Measurements from ENCODE around the gene MAML2. TPM values are rescaled to one million over a fixed set of nuclear protein-coding genes. Genes with fewer than 3 reads are reported as not detected.

Gene MAML2
- total and polyA plus RNA-seq, 2 of the 13 experiments (the other 11 are each of a cell fraction or from before 2014, with no cell fraction given) = 2.3 to 25.9 TPM

DNA sequence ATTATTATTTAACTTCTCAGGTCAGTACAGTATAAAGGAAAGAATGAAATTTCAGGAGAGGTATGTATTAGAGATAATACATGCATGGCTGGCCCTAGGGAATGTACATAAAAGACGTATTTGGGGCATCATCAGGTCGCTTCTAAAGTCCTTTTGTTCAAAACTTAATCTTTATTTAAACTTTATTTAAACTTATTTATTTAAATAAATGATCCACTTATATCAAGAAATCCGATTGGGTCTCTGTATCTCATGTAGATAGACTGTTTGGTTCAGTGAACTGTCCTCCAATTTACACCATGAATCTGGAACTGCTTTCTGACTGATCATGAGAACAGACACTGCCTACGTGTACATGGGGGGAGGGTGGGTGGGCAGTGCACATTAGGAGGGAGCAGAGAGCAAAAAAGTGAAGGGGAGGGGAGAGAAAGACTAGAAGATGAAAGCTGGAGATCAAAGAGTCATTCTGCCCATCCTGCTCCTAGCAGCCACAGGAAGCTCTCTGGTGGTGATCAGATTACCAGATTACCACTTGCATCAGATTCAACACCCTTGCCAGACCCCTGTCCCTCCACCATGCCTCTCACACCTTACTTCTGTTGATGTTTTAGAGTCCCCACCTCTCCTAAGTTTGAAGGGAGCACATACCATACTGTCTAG is 327.0 kb downstream of the MAML2 start (continued):
- TF ChIP-seq, protein P1, sequence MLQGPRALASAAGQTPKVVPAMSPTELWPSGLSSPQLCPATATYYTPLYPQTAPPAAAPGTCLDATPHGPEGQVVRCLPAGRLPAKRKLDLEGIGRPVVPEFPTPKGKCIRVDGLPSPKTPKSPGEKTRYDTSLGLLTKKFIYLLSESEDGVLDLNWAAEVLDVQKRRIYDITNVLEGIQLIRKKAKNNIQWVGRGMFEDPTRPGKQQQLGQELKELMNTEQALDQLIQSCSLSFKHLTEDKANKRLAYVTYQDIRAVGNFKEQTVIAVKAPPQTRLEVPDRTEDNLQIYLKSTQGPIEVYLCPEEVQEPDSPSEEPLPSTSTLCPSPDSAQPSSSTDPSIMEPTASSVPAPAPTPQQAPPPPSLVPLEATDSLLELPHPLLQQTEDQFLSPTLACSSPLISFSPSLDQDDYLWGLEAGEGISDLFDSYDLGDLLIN (CRISPR knock-in tag; IDR thresholded peaks at IDR 0.05; ENCODE audit: borderline replicate concordance) = no peak
- peak; percentile 56; the same call in 1 of the 2 replicates for TF ChIP-seq ZNF614 (CRISPR knock-in tag; IDR thresholded peaks at IDR 0.05; ENCODE audit: borderline replicate concordance)
- no peak for TF ChIP-seq YY1 (IDR thresholded peaks at IDR 0.05; ENCODE audit: insufficient read depth, insufficient replicate concordance, low read depth, low read length)
- TF ChIP-seq NCOR1 (IDR thresholded peaks at IDR 0.05; ENCODE audit: borderline replicate concordance, low read length) = no peak
- no peak for TF ChIP-seq ZNF564 (CRISPR knock-in tag; IDR thresholded peaks at IDR 0.05)
- no peak; the same call in 1 of the 2 replicates for TF ChIP-seq ZSCAN29 (CRISPR knock-in tag; conservative IDR thresholded peaks at IDR 0.05)
- TF ChIP-seq PHF21A (CRISPR knock-in tag; IDR thresholded peaks at IDR 0.05) = 0 out of 2 replicates have a peak, but pooled peaks have one; percentile 27
- no peak for TF ChIP-seq ZNF33B (CRISPR knock-in tag; IDR thresholded peaks at IDR 0.05)
- peak in 1 of 2 experiments; percentile 45; a peak in 1 of 4 replicates for TF ChIP-seq KLF16 (CRISPR knock-in tag; IDR thresholded peaks at IDR 0.05)
- TF ChIP-seq ZBTB3 (CRISPR knock-in tag; IDR thresholded peaks at IDR 0.05; ENCODE audit: borderline replicate concordance, low read depth) = no peak
- TF ChIP-seq ZSCAN25 (CRISPR knock-in tag; IDR thresholded peaks at IDR 0.05) = peak; percentile 55; the same call in 1 of the 2 replicates
- peak; percentile 60; the same call in 1 of the 2 replicates for TF ChIP-seq SSRP1 (CRISPR knock-in tag; IDR thresholded peaks at IDR 0.05)
- TF ChIP-seq TEAD2 (CRISPR knock-in tag; IDR thresholded peaks at IDR 0.05) = no peak
- no peak for TF ChIP-seq KDM1A (CRISPR knock-in tag; IDR thresholded peaks at IDR 0.05)
- no peak for TF ChIP-seq ZIK1 (CRISPR knock-in tag; IDR thresholded peaks at IDR 0.05; ENCODE audit: borderline replicate concordance, low read depth)
- peak; percentile 78 for TF ChIP-seq DPF2 (CRISPR knock-in tag; IDR thresholded peaks at IDR 0.05; ENCODE audit: borderline replicate concordance, low read depth)
- no peak for TF ChIP-seq ZNF225 (CRISPR knock-in tag; IDR thresholded peaks at IDR 0.05)
- 0 out of 2 replicates have a peak, but pooled peaks have one; percentile 34 for TF ChIP-seq KDM4B (CRISPR knock-in tag; IDR thresholded peaks at IDR 0.05)
- no peak for TF ChIP-seq BORCS8-MEF2B (CRISPR knock-in tag; IDR thresholded peaks at IDR 0.05)
- no peak for TF ChIP-seq ZNF703 (CRISPR knock-in tag; IDR thresholded peaks at IDR 0.05; ENCODE audit: borderline replicate concordance)
- TF ChIP-seq, protein P2, sequence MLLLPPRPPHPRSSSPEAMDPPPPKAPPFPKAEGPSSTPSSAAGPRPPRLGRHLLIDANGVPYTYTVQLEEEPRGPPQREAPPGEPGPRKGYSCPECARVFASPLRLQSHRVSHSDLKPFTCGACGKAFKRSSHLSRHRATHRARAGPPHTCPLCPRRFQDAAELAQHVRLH (CRISPR knock-in tag; IDR thresholded peaks at IDR 0.05; ENCODE audit: borderline replicate concordance, low read depth) = 0 out of 2 replicates have a peak, but pooled peaks have one; percentile 32
- TF ChIP-seq, protein P3, sequence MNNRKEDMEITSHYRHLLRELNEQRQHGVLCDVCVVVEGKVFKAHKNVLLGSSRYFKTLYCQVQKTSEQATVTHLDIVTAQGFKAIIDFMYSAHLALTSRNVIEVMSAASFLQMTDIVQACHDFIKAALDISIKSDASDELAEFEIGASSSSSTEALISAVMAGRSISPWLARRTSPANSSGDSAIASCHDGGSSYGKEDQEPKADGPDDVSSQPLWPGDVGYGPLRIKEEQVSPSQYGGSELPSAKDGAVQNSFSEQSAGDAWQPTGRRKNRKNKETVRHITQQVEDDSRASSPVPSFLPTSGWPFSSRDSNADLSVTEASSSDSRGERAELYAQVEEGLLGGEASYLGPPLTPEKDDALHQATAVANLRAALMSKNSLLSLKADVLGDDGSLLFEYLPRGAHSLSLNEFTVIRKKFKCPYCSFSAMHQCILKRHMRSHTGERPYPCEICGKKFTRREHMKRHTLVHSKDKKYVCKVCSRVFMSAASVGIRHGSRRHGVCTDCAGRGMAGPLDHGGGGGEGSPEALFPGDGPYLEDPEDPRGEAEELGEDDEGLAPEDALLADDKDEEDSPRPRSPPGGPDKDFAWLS (CRISPR knock-in tag; IDR thresholded peaks at IDR 0.05; ENCODE audit: borderline replicate concordance) = no peak
- TF ChIP-seq ZNF772 (CRISPR knock-in tag; IDR thresholded peaks at IDR 0.05) = no peak
- TF ChIP-seq CBFB (CRISPR knock-in tag; IDR thresholded peaks at IDR 0.05) = no peak
- TF ChIP-seq, protein P4, sequence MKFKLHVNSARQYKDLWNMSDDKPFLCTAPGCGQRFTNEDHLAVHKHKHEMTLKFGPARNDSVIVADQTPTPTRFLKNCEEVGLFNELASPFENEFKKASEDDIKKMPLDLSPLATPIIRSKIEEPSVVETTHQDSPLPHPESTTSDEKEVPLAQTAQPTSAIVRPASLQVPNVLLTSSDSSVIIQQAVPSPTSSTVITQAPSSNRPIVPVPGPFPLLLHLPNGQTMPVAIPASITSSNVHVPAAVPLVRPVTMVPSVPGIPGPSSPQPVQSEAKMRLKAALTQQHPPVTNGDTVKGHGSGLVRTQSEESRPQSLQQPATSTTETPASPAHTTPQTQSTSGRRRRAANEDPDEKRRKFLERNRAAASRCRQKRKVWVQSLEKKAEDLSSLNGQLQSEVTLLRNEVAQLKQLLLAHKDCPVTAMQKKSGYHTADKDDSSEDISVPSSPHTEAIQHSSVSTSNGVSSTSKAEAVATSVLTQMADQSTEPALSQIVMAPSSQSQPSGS (CRISPR knock-in tag; IDR thresholded peaks at IDR 0.05) = peak; percentile 67; the same call in 1 of the 2 replicates
- TF ChIP-seq KLF6 (CRISPR knock-in tag; IDR thresholded peaks at IDR 0.05) = no peak
- TF ChIP-seq GATAD1 (CRISPR knock-in tag; IDR thresholded peaks at IDR 0.05) = peak; percentile 35; the same call in 1 of the 2 replicates
